GM12873 (cell line): ENCODE results near the gene BRPF3.

ENCODE experiments used
- CTCF ChIP-seq: IDR thresholded peaks from 2 replicates; pipeline ENCODE4 v1.5.1; 2012; ENCODE audit warnings: low read depth, mild to moderate bottlenecking, moderate library complexity, low read length, control low read depth; ENCODE audit not compliant: insufficient read depth; ENCODE audit errors: missing control alignments

The BRPF3 gene

DNA sequence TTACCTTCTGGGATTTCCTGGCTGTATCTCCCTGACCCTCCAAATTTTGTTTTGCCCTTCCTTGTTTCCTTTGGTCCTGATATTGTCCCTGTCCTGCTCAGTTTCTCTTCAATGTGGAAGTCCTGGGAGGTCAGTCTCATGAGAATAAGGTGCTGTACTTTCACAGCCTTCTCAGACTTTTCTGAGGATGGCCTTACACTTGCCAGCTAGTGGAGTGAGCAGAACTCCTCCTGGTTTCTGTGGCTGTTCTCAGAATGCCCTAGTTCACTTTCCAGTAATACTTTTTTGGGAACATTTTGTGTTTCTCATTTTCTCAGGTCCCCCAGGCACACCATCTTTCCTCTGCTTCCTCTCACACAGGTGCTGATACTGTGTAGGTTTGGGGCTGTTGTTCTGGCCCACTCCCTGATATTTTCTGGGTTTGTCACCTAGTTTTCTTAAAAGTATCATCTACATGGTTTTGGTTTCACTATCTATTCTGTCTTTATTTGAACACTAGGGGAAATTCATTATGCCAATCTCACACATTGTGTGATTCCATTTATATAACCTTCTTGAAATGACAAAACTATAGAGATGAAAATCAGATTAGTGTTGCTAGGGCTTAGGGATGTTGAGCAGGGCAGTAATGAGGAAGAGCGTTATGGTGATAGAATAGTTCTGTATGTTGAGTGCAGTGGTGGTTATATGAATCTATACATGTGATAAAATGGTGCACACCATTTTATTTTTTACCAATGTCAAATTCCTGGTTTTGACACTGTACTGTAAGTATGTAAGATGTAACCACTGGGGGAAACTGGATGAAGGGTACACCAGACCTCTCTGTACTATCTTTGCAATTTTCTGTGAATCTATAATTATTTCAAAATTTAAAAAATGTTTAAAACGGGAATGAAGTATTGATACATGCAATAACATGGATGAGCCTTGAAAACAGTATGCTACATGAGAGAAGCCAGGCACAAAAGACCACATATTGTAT lies 27.2 kb upstream of the BRPF3 start:
- TF ChIP-seq CTCF: no peak

- TF ChIP-seq CTCF: no peak
Observed at GRCh38 chr6:36170704-36171103, 25.8 kb upstream of the BRPF3 start.

GRCh38 chr6:36171573-36171972 lies 25.0 kb upstream of the BRPF3 start:
- no peak for TF ChIP-seq CTCF

DNA sequence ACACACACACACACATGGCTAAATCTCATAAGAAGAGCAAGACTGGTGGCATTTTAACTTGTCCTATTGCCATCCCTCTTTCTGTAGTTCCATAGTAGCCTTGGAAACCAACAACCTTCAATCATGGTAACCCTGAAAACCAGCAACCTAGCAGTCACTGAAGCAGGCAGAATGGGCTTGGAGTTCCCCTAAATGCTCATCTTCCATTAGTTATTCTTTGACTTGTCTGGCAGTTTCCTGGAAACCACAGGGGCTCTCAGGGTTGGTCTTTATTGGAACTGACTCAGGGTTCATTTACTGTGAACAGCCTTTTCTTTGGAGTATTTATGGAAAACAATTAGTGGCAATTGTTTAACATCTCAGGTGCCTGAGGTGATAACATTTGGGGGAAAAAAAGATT lies 19.4 kb upstream of the BRPF3 start:
- no peak for TF ChIP-seq CTCF

DNA sequence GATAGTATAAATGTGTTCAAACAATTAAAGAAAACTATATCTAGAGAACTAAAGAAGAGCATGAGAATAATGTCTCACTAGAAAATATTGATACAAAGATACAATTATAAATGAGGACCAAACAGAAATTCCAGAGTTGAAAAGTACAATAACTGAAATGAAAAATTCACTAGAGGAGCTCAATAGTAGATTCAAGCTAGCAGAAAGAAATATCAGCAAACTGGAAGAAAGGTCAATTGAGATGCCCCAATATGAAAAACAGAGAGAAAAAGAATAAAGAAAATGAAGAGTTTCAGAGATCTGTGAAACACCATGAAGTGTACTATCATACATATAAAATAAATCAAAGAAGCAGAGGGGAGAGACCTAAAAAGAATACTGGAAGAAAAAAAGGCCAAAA lies 18.0 kb upstream of the BRPF3 start:
- TF ChIP-seq CTCF: no peak

DNA sequence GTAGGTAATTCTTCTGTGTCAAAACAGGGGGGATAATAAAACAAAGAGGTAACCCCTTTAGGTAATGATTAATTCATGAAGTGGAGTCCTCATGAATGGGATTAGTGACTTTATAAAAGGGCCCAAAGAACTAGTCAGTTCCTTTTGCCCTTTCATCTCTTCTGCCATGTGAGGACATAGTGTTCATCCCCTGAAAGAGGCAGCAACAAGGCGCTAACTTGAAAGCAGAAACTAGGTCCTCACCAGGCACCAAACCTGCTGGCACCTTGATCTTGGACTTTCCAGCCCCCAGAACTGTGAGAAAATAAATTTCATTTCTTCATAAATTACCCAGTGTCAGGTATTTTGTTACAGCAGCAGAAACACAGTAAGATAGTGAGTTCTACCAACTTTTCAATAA lies 16.4 kb upstream of the BRPF3 start:
- TF ChIP-seq CTCF: no peak

DNA sequence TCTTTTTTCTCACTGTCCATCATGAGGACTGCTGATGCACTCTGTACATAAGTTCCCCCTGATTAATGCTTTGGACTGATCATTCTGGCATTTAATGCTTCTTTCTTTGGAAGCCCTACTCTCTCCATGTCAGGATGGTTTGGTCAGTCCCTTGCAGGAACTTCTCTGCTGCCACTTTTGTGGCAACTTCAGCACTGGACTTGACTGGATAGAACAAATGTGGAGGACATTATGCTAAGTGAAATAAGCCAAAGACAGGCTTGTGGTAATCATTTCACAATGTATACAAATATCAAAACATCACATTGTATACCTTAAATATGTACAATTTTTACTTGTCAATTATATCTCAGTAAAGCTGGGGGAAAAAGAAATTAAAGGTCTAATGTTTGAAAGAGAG lies 12.2 kb upstream of the BRPF3 start:
- no peak for TF ChIP-seq CTCF
